Thymus (tissue), 11 donors: ENCODE measurements around the gene ASIC4. TPM values are rescaled to one million over a fixed set of nuclear protein-coding genes. Genes with fewer than 3 reads are reported as not detected.

ENCODE experiments used
- DNase-seq, 9 donors: peaks; one replicate each; pipeline ENCODE4 v3.0.0-alpha.2; 2013; ENCODE audit warnings: low spot score in 9 of 9, low read depth in 6 of 9, missing footprints in 1 of 9
- H3K27ac ChIP-seq, 2 donors: one replicate each; pipeline ENCODE4 v1.5.1; 2013; ENCODE audit warnings: control low read depth in 1 of 2, low read depth in 1 of 2, low read length in 1 of 2, mild to moderate bottlenecking in 1 of 2, moderate library complexity in 1 of 2
- H3K27me3 ChIP-seq, 2 donors: one replicate each; pipeline ENCODE4 v1.5.1; 2013; ENCODE audit warnings: low read length in 1 of 2; ENCODE audit not compliant: control insufficient read depth in 2 of 2, insufficient read depth in 1 of 2
- H3K36me3 ChIP-seq, 2 donors: one replicate each; pipeline ENCODE4 v1.5.1; 2013; ENCODE audit warnings: low read length in 1 of 2, mild to moderate bottlenecking in 1 of 2, moderate library complexity in 1 of 2; ENCODE audit not compliant: control insufficient read depth in 2 of 2, insufficient read depth in 2 of 2
- H3K4me1 ChIP-seq, 2 donors: one replicate each; pipeline ENCODE4 v1.5.1; 2013; ENCODE audit warnings: low read length in 2 of 2; ENCODE audit not compliant: control insufficient read depth in 2 of 2, insufficient read depth in 2 of 2
- H3K4me3 ChIP-seq, 2 donors: one replicate each; pipeline ENCODE4 v1.5.1; 2013; ENCODE audit warnings: low read length in 2 of 2, control low read depth in 1 of 2, mild to moderate bottlenecking in 1 of 2
- H3K9me3 ChIP-seq, 2 donors: one replicate each; pipeline ENCODE4 v1.5.1; 2013; ENCODE audit warnings: low read length in 1 of 2, mild to moderate bottlenecking in 1 of 2; ENCODE audit not compliant: control insufficient read depth in 2 of 2, insufficient read depth in 1 of 2
- WGBS: extraction: QIAGEN DNeasy Blood & Tissue Kit; methylation state at CpG from one replicate; pipeline ENCODE4 v1.1.7; 2013; 5-methylcytosine and 5-hydroxymethylcytosine counted together
- polyA plus RNA-seq: library from polyadenylated mRNA; stranded (reverse); fragments of 200-250 nt; gene quantifications from one replicate; pipeline ENCODE4 v1.2.3, GENCODE V29; 2013
- total RNA-seq: library from RNA; stranded (reverse); fragments of 120-200 nt; gene quantifications from one replicate; pipeline ENCODE4 v1.2.4, GENCODE V29; 2013
- donor health status: healthy.

The ASIC4 gene
- total and polyA plus RNA-seq, 2 donors = 0.05 to 0.23 TPM

DNA sequence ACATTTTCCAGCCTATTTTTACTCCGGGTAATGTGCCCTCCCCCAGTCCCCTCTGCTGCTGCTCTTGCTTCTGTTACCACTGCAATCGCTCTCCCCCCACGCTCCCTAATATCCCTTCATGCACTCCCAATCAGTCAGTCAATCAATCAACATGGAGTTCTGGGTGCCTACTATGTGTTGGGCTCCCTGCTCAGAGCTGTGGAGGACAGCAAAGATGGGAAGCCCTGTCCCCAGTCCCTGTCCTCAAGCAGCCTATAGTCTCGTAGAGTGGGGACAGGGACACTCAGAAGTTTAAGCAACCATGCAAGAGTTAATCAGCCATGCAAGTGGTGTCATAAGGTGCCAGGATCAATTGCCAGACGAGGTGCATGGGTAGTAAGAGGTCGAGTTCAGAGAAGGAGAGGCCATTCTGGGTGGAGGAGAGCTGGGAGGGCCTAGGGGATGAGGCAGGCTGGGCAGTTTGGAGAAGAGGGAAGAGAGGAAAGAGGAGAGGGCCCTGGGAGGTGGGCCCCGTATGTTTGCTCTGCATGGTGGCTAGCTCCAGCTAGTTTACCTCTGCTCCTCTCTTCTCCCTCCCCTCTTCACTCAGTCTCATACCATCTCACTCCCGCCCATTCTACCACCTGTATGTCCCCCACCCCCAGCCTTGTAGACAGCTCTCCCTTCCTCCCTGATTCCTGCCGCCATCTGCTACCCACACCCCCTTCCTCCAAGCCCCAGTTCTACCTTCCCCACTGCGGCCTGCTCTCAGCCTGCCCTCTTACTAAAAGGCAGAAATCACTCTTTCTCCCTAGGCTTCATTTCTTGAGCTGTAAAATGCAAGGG is 3.9 kb downstream of the ASIC4 start:
- Histone ChIP-seq H3K4me1 (peaks cover 0 to 16% of the 10 kb centered on the region in 2 donors), H3K9me3 (peaks cover 0 to 5% of the 10 kb centered on the region in 2 donors), H3K36me3 (no peaks in the 10 kb centered on the region), H3K27ac (no peak overlapping the region), H3K27me3 (peaks cover 50 to 100% of the 10 kb centered on the region in 2 donors), H3K4me3 (no peak overlapping the region)
- WGBS = 79% methylated on average over 10 of the region's 10 CpGs
- no peak for DNase-seq

DNA sequence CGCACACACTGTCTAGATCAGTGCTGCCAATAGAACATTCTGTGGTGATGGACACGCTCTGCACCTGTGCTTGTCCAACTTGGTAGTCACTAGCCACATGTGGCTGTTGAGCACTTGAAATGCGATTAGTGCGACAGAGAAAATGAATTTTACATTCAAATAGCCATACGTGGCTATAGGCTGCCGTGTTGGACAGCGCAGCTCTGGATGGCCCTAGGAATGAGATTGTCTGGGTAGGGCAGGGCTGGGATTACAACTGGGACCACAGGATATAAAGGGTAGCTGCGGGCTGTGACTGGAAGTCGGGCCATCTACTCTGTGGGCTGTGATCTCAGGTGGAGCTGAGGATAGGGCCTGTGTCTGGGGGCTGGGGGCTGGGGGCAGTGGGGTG is 5.2 kb downstream of the ASIC4 start:
- H3K27me3 ChIP-seq = peaks cover 51 to 100% of the 10 kb centered on the region in 2 donors
- 94% methylated on average over 9 of the region's 9 CpGs for WGBS

GRCh38 chr2:219520079-219520478 is 5.8 kb downstream of the ASIC4 start:
- whole genome bisulfite sequencing = 85% methylated on average over 8 of the region's 8 CpGs
- Histone ChIP-seq H3K27ac (no peak overlapping the region), H3K4me1 (no peaks in the 10 kb centered on the region), H3K36me3 (no peaks in the 10 kb centered on the region), H3K4me3 (no peak overlapping the region), H3K27me3 (peaks cover 51 to 100% of the 10 kb centered on the region in 2 donors), H3K9me3 (peaks cover 0 to 5% of the 10 kb centered on the region in 2 donors)
- DNase-seq = no peak

More for the DNA sequence above, 5.2 kb downstream of the ASIC4 start:
- Histone ChIP-seq H3K36me3 (no peaks in the 10 kb centered on the region), H3K4me3 (no peak overlapping the region), H3K4me1 (peaks cover 0 to 4% of the 10 kb centered on the region in 2 donors), H3K27ac (no peak overlapping the region), H3K9me3 (peaks cover 0 to 5% of the 10 kb centered on the region in 2 donors)
- no peak for DNase-seq

- Histone ChIP-seq H3K9me3 (no peaks in the 10 kb centered on the region), H3K4me3 (no peak overlapping the region), H3K27ac (no peak overlapping the region), H3K36me3 (no peaks in the 10 kb centered on the region), H3K27me3 (peaks cover 53 to 100% of the 10 kb centered on the region in 2 donors), H3K4me1 (no peaks in the 10 kb centered on the region)
- 15% methylated on average over 14 of the region's 14 CpGs for WGBS
- no peak for DNase-seq
Observed at GRCh38 chr2:219521066-219521880, 7.0 kb downstream of the ASIC4 start.

GRCh38 chr2:219522111-219523030 is 8.1 kb downstream of the ASIC4 start:
- Histone ChIP-seq H3K4me1 (no peaks in the 10 kb centered on the region), H3K9me3 (no peaks in the 10 kb centered on the region), H3K27ac (no peak overlapping the region), H3K4me3 (no peak overlapping the region), H3K36me3 (no peaks in the 10 kb centered on the region), H3K27me3 (peaks cover 53 to 100% of the 10 kb centered on the region in 2 donors)
- 4% methylated on average over 70 of the region's 70 CpGs for WGBS
- no peak for DNase-seq

DNA sequence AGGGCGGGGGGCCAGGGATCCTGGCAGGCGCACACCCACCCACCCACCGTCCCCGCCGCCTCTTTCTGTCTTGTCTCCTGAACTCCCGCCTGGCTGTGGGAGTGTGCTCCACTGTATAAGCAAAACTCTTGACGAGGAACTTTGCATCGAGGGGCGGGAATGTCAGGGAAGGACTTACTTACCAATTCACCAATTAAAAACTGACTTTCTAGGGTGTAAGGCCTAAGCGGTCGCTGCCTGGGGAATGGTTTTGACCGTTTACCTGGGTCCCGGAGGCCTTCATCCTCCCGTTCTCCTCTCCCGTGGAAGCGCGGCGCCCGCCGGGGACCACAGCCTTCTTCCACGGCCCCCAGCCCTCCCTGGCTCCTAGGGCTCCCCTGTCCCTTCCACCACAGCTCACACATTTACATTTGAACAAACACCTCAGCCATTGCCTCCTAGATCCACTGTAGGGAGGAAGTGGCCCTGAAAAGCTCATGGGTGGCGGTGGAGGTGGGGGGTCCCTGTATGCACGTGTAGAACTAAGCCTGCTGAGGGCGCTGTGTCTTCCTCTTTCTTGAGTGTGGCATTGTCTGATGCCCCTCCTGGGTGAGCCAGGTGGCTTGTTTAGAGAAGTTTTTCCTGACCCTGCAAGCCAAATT is 8.9 kb downstream of the ASIC4 start:
- 15% methylated on average over 24 of the region's 24 CpGs for WGBS
- Histone ChIP-seq H3K9me3 (no peaks in the 10 kb centered on the region), H3K36me3 (no peaks in the 10 kb centered on the region), H3K4me3 (no peak overlapping the region), H3K27me3 (peaks cover 53 to 100% of the 10 kb centered on the region in 2 donors), H3K4me1 (no peaks in the 10 kb centered on the region), H3K27ac (no peak overlapping the region)
- DNase-seq = no peak

GRCh38 chr2:219524817-219525216 is 10.5 kb downstream of the ASIC4 start:
- no peak for DNase-seq
- peaks cover 54 to 97% of the 10 kb centered on the region in 2 donors for H3K27me3 ChIP-seq

DNA sequence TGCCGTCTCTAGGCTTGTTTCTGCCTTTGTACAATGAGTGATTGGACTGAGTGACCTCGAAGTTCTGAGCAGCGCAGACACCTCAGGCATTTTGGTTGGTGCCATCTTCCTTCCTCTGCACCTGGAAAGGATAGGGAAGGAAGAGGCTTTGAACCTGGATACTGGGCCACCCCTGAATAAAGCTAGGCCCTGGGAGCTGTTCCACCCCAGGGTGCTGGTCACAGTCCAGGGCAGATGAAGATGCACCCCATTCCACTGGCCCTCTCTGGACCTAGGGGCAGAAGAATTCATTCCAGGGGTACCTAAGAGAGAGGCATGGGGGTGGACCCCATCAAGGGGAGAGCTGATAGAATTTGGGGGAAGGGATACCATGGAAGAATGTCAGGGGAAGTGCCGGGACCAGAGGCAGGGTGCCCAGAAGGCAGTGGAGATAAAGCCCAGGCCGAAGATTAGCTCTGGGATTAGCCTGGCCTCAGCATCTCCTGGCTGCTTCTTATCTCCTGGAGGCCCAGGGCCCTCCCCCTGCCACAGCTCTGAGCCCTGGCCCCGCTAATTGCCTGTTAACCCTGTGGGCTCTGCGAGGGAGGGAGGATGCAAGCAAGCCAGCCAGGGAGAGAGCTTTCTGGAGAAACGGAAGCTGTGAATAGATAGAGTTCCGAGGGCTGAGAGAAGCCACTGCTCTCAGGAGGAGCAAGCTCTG is 11.4 kb downstream of the ASIC4 start:
- 49% methylated on average over 9 of the region's 9 CpGs for WGBS
- H3K9me3 ChIP-seq = peaks cover 0 to 6% of the 10 kb centered on the region in 2 donors
- no peaks in the 10 kb centered on the region for H3K36me3 ChIP-seq
- no peak overlapping the region for H3K27ac ChIP-seq
- no peak for DNase-seq
- H3K4me3 ChIP-seq = no peak overlapping the region
- no peaks in the 10 kb centered on the region for H3K4me1 ChIP-seq
- H3K27me3 ChIP-seq = peaks cover 49 to 97% of the 10 kb centered on the region in 2 donors

More at GRCh38 chr2:219524817-219525216, 10.5 kb downstream of the ASIC4 start:
- Histone ChIP-seq H3K36me3 (no peaks in the 10 kb centered on the region), H3K4me3 (no peak overlapping the region), H3K4me1 (no peaks in the 10 kb centered on the region), H3K27ac (no peak overlapping the region), H3K9me3 (peaks cover 0 to under 1% of the 10 kb centered on the region in 2 donors)
- WGBS = 99% methylated on average over 2 of the region's 2 CpGs
